OCI-LY3 (cell line): ENCODE results near the gene FAM180B.
A peak's percentile ranks its signal among the peaks of the same experiment; 100 is the strongest.
"Not testable (repeated sequence)": the region's sequence is repeated elsewhere in the genome, so short reads cannot be mapped to it uniquely, and the experiment has no call there.

Source experiments
- H2AFZ ChIP-seq: fragments of 200-600, 300-600 bp; shearing (Covaris generic); 2 replicates; pipeline ENCODE4 v1.6.0; 2014; ENCODE audit warnings: antibody characterized with exemption, low read depth, low read length
- H3K27ac ChIP-seq: fragments of 200-600, 300-600 bp; sonication (generic); 2 replicates; pipeline ENCODE4 v1.5.1; 2014; ENCODE audit warnings: mild to moderate bottlenecking, low read length, moderate library complexity, mixed read lengths
- H3K27me3 ChIP-seq: fragments of 200-600, 300-600 bp; sonication (generic); 2 replicates; pipeline ENCODE4 v1.6.1; 2014; ENCODE audit warnings: low read depth, low read length, mixed read lengths
- H3K36me3 ChIP-seq: fragments of 200-600, 300-600 bp; sonication (generic); replicated peaks from 2 replicates; pipeline ENCODE3; 2014; ENCODE audit warnings: low read depth, low read length, mixed read lengths
- H3K4me1 ChIP-seq: fragments of 300-600, 200-600 bp; sonication (generic); 2 replicates; pipeline ENCODE4 v1.6.1; 2014; ENCODE audit warnings: low read length, mixed read lengths
- H3K4me2 ChIP-seq: fragments of 200-600, 300-600 bp; sonication (generic); 2 replicates; pipeline ENCODE4 v1.6.1; 2014; ENCODE audit warnings: low read length, mixed read lengths
- H3K4me3 ChIP-seq: fragments of 300-600, 200-600 bp; sonication (generic); 2 replicates; pipeline ENCODE4 v1.5.1; 2014; ENCODE audit warnings: antibody characterized with exemption, mild to moderate bottlenecking, low read length, moderate library complexity
- H3K79me2 ChIP-seq: fragments of 300-600, 200-600 bp; shearing (Covaris generic); 2 replicates; pipeline ENCODE4 v1.6.1; 2014; ENCODE audit warnings: mild to moderate bottlenecking, low read length, mixed read lengths
- H3K9ac ChIP-seq: fragments of 300-600, 200-600 bp; shearing (Covaris generic); 2 replicates; pipeline ENCODE4 v1.6.0; 2014; ENCODE audit warnings: mild to moderate bottlenecking, low read length, moderate library complexity
- H3K9me3 ChIP-seq: fragments of 200-600, 300-600 bp; shearing (Covaris generic); 2 replicates; pipeline ENCODE4 v1.6.1; 2014; ENCODE audit warnings: low read length, mixed read lengths; ENCODE audit not compliant: insufficient read depth
- H4K20me1 ChIP-seq: fragments of 200-600, 300-600 bp; sonication (generic); 2 replicates; pipeline ENCODE4 v1.6.1; 2016; ENCODE audit warnings: low read length, mixed read lengths; ENCODE audit not compliant: insufficient read depth
- EZH2phosphoT487 ChIP-seq: fragments of 200-600 bp; shearing (Covaris generic); IDR thresholded peaks from 2 replicates; pipeline ENCODE4 v1.6.1; 2018; ENCODE audit warnings: antibody characterized with exemption, mixed run types, low read depth
- TF ChIP-seq, protein P1 (sequence below): fragments of 200-600, 300-600 bp; sonication (generic); IDR thresholded peaks from 2 replicates; pipeline ENCODE4 v1.5.1; 2014; ENCODE audit warnings: antibody characterized with exemption, low read length, low read depth

FAM180B gene

GRCh38 chr11:47551086-47551485 is 35.4 kb upstream of the FAM180B start:
- peaks cover 30% of the 10 kb centered on the region for H3K36me3 ChIP-seq
- H3K79me2 ChIP-seq, result peaks cover 73% of the 10 kb centered on the region
- H3K9me3 ChIP-seq, result no peaks in the 10 kb centered on the region
- H3K4me2 ChIP-seq, result peak overlapping the region; percentile 95
- peak overlapping the region; percentile 90 for H3K4me3 ChIP-seq
- H3K27ac ChIP-seq, result peak overlapping the region; percentile 81
- H3K4me1 ChIP-seq, result peaks cover 21% of the 10 kb centered on the region
- TF ChIP-seq, protein P1, sequence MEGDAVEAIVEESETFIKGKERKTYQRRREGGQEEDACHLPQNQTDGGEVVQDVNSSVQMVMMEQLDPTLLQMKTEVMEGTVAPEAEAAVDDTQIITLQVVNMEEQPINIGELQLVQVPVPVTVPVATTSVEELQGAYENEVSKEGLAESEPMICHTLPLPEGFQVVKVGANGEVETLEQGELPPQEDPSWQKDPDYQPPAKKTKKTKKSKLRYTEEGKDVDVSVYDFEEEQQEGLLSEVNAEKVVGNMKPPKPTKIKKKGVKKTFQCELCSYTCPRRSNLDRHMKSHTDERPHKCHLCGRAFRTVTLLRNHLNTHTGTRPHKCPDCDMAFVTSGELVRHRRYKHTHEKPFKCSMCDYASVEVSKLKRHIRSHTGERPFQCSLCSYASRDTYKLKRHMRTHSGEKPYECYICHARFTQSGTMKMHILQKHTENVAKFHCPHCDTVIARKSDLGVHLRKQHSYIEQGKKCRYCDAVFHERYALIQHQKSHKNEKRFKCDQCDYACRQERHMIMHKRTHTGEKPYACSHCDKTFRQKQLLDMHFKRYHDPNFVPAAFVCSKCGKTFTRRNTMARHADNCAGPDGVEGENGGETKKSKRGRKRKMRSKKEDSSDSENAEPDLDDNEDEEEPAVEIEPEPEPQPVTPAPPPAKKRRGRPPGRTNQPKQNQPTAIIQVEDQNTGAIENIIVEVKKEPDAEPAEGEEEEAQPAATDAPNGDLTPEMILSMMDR, result peak; percentile 39
- TF ChIP-seq EZH2phosphoT487, result no peak
- no peak overlapping the region for H2AFZ ChIP-seq
- H4K20me1 ChIP-seq, result peaks cover 51% of the 10 kb centered on the region
- peak overlapping the region; percentile 96 for H3K9ac ChIP-seq
- no peaks in the 10 kb centered on the region for H3K27me3 ChIP-seq

GRCh38 chr11:47552056-47552565 is 34.4 kb upstream of the FAM180B start:
- Histone ChIP-seq H3K9ac (peak overlapping the region; percentile 96), H3K4me2 (peak overlapping the region; percentile 95), H3K27ac (peak overlapping the region; percentile 81), H3K4me3 (peak overlapping the region; percentile 90), H3K79me2 (peaks cover 62% of the 10 kb centered on the region), H3K36me3 (peaks cover 23% of the 10 kb centered on the region), H3K9me3 (no peaks in the 10 kb centered on the region), H4K20me1 (peaks cover 42% of the 10 kb centered on the region), H3K27me3 (no peaks in the 10 kb centered on the region), H2AFZ (no peak overlapping the region), H3K4me1 (peaks cover 21% of the 10 kb centered on the region)
- TF ChIP-seq, protein P1, result no peak
- TF ChIP-seq EZH2phosphoT487, result no peak

- Histone ChIP-seq H3K27me3 (no peaks in the 10 kb centered on the region), H3K27ac (peak within 1 kb of the TSS; percentile 81), H3K9me3 (no peaks in the 10 kb centered on the region), H3K36me3 (peaks cover 23% of the 10 kb centered on the region), H2AFZ (peak within 1 kb of the TSS; percentile 84; the same call in 1 of the 2 replicates), H3K79me2 (peaks cover 56% of the 10 kb centered on the region), H3K9ac (peak within 1 kb of the TSS; percentile 96), H3K4me1 (peaks cover 21% of the 10 kb centered on the region), H3K4me2 (peak within 1 kb of the TSS; percentile 95), H4K20me1 (peaks cover 35% of the 10 kb centered on the region), H3K4me3 (peak within 1 kb of the TSS; percentile 90)
- no peak for TF ChIP-seq EZH2phosphoT487
- TF ChIP-seq, protein P1, result peak; percentile 71
Measured at GRCh38 chr11:47552566-47553405, 33.7 kb upstream of the FAM180B start, which contains the start of gene CELF1. CELF1 (minus strand) TSS chr11:47553132; CDS start chr11:47499523, 53,609 bp downstream.

GRCh38 chr11:47553406-47553743 is 33.1 kb upstream of the FAM180B start:
- Histone ChIP-seq H3K36me3 (peaks cover 23% of the 10 kb centered on the region), H4K20me1 (peaks cover 29% of the 10 kb centered on the region), H3K27ac (no peak overlapping the region), H3K9me3 (no peaks in the 10 kb centered on the region), H3K4me3 (peak overlapping the region; percentile 90), H3K4me2 (peak overlapping the region; percentile 77), H2AFZ (peak overlapping the region; percentile 84; the same call in 1 of the 2 replicates), H3K27me3 (no peaks in the 10 kb centered on the region), H3K9ac (peak overlapping the region; percentile 55), H3K79me2 (peaks cover 50% of the 10 kb centered on the region), H3K4me1 (peaks cover 21% of the 10 kb centered on the region)
- TF ChIP-seq EZH2phosphoT487, result no peak
- TF ChIP-seq, protein P1, result no peak

DNA sequence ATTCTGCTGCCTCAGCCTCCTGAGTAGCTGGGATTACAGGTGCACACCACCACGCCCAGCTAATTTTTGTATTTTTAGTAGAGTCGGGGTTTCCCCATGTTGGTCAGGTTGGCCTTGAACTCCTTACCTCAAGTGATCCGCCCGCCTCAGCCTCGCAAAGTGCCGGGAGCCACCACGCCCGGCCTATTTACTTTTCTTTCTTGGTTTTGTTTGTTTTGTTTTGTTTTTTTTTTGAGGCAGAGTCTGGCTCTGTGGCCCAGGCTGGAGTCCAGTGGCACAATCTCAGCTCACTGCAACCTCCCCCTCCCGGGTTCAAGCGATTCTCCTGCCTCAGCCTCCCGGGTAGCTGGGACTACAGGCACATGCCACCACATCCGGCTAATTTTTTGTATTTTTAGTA is 29.5 kb upstream of the FAM180B start:
- H3K4me2 ChIP-seq, H3K27me3 ChIP-seq, H2AFZ ChIP-seq, H3K4me3 ChIP-seq, H3K4me1 ChIP-seq, H3K9me3 ChIP-seq, H4K20me1 ChIP-seq, H3K36me3 ChIP-seq, H3K9ac ChIP-seq, H3K27ac ChIP-seq: not testable (repeated sequence)
- H3K79me2 ChIP-seq, result peaks cover 13% of the 10 kb centered on the region
